ENCODE measurements around the gene TBC1D4.

GRCh38 chr13:75321084-75321483 lies 160.9 kb downstream of the TBC1D4 start:
- TF ChIP-seq, protein P1, sequence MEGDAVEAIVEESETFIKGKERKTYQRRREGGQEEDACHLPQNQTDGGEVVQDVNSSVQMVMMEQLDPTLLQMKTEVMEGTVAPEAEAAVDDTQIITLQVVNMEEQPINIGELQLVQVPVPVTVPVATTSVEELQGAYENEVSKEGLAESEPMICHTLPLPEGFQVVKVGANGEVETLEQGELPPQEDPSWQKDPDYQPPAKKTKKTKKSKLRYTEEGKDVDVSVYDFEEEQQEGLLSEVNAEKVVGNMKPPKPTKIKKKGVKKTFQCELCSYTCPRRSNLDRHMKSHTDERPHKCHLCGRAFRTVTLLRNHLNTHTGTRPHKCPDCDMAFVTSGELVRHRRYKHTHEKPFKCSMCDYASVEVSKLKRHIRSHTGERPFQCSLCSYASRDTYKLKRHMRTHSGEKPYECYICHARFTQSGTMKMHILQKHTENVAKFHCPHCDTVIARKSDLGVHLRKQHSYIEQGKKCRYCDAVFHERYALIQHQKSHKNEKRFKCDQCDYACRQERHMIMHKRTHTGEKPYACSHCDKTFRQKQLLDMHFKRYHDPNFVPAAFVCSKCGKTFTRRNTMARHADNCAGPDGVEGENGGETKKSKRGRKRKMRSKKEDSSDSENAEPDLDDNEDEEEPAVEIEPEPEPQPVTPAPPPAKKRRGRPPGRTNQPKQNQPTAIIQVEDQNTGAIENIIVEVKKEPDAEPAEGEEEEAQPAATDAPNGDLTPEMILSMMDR (IDR thresholded peaks at IDR 0.05): no peak
- TF ChIP-seq POLR2A (IDR thresholded peaks at IDR 0.05): no peak
